SK-MEL-5 (cell line): ENCODE results near the gene INTS3. TPM values are rescaled to one million over a fixed set of nuclear protein-coding genes. Genes with fewer than 3 reads are reported as not detected.
A peak's percentile ranks its signal among the peaks of the same experiment; 100 is the strongest.

Source experiments
- DNase-seq: peaks from one replicate; pipeline ENCODE4 v3.0.0-alpha.2; 2016; ENCODE audit warnings: low read depth, low spot score
- in situ Hi-C: cut with HindIII; loops from 2 replicates; pipeline ENCODE4 v1.10.0; 2016; ENCODE audit warnings: low sequenced_read_pairs, high pct_unique_total_duplicates, low pct_unique_long_range_greater_than_20kb
- total RNA-seq: library from RNA; depleted of rRNA; stranded (reverse); fragments of >200 nt; shearing (Covaris generic); gene quantifications from 2 replicates; pipeline ENCODE4 v1.2.3, GENCODE V29; 2014

The INTS3 gene
- total RNA-seq, 1 experiment from 2014 or later: 63.2 TPM

GRCh38 chr1:153799016-153799415 is 71.2 kb downstream of the INTS3 start:
- no peak for DNase-seq
- in situ Hi-C loops: no loop called here

DNA sequence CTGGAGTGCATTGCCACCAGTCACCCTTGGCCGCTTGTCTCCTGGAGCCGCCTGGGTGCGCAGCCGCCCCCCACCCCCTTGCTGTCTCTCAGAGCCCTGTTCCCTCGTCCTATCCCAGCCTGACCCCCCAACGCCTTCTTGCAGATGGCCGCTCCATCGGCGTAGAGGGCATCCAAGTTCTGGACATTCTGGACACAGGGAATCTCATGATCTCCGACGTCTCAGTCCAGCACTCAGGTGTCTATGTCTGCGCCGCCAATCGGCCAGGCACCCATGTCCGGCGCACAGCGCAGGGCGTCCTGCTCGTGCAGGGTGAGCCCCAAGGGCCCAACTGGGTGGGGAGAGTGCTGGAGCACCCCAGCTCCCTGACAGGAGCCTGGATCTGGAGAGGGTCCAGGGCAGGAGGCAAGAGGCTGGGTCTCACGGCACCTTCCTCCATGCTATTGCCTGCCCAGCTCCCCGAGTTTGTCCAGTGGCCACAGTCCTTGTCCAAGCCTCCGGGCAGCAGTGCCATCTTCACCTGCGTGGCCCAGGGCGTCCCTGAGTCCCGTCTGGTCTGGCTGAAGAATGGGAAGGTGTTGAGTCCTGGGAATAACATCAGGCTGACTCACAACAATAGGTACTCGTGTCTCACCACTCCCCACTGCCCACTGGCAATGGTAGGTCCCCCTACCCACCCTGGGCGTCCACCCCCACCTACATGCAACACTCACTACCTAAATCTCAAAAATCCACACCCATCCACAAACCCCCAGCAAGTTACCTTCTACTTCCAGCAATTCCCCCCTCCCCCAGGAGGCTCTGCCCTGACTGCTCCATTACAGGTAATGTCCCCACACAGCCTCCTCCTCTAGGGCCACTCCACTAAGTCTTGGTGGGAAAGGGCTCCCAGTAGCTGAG is 72.0 kb downstream of the INTS3 start:
- DNase-seq: no peak
- in situ Hi-C loops: loop anchor here (25.0 kb wide), 2 partner anchors 112 to 187 kb away; partner anchors contain the start of genes GATAD2B, JTB, RAB13 and RPS27

DNA sequence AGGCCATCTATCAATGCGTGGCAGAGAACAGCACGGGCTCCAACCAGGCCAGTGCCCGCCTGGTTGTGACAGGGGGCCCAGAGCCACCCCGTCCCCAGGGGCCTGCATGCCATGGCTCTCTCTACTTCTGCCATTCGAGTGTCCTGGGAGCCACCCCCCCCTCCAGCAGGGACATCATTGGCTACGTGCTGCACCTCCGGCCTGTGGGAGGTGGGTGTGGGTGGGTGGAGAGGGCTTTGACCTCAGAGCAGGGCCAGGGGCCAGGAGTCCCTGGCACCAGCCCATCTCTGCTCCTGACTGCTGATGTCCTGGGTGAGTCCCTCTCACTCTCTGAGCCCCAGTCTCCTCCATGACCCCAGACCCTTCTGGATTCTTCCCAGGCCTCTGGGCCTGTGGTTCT is 72.7 kb downstream of the INTS3 start:
- DNase-seq: no peak
- in situ Hi-C loops: loop anchor here (25.0 kb wide), 2 partner anchors 112 to 187 kb away; partner anchors contain the start of genes GATAD2B, JTB, RAB13 and RPS27

- in situ Hi-C loops: loop anchor here (25.0 kb wide), 2 partner anchors 111 to 186 kb away; partner anchors contain the start of genes GATAD2B, JTB, RAB13 and RPS27
- no peak for DNase-seq
Observed at GRCh38 chr1:153801028-153801625, 73.3 kb downstream of the INTS3 start.

DNA sequence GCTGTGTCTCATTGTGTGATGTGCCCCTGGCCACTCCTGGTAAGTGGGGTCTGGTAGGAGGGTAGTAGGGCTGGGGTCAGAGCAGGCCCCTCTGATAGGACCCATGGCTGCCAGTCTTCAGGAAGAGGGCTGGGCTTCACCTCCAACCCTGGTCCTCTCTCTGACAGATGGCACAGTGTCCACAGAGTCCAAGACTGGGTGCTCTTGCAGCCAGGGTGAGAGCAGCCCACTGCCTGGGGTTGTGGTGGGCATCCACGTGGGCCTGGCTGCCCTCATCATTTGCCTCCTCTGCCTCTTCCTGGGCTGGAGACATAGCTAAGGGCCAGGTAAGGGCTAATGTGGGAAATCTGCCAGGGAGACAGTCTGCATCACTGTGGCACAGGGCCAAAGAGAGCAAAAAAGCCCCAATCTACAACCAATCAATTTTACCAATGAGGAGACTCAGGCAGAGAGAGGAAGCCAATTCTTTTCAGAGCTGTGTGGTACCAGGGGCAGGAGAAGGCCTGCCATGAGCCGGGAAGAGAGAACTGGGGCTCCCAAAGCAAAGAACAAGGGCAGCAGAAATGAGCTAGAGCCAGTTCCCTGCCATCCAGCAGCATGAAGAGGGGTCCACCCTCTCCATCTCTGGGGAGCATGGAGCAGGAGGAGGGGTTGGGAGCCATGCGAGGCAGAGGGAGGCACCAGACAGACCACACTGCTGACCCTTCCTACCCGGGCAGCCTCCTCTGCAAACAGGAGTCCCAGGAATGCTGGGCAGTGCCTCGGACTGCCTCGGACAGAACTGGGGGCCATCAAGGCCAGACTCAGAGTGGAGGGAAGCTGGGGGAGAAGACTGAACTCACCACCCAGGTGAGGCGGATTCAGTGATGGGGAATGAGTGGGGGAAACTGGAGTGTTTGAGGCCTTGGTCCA is 74.2 kb downstream of the INTS3 start:
- no peak for DNase-seq
- in situ Hi-C loops: loop anchor here (25.0 kb wide), 2 partner anchors 110 to 185 kb away; partner anchors contain the start of genes GATAD2B, JTB, RAB13 and RPS27

DNA sequence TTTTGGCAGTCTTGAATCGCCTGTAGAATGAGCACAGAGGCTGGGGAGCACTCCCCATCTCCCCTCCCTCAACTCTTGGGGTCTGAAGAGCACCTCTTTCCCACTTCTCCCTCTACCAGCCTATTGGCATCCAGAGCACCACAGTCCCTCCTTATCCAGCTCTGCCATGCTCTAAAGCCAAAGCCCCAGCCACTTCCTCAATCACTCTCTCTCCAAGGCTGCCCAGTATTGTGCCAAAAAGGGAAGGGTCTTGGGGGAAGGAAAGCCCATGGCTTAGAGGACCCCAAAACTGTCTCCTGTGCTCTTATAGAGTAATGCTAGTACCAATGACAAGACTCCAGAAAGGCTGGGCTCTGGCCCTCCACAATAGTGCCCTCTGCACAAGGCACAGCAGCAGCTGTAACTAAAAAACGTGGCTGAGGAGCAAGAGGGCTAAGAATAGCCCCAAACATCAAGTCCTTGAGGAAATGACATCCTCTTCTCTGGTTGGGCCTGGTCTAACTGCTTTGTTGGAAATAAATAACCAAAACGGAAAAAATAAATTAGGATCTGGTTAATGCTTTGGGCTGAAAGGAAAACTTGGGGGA is 75.7 kb downstream of the INTS3 start:
- DNase-seq: no peak
- in situ Hi-C loops: loop anchor here (25.0 kb wide), 2 partner anchors 109 to 184 kb away; partner anchors contain the start of genes GATAD2B, JTB, RAB13 and RPS27

- in situ Hi-C loops: loop anchor here (25.0 kb wide), 2 partner anchors 108 to 183 kb away; partner anchors contain the start of genes GATAD2B, JTB, RAB13 and RPS27
- no peak for DNase-seq
Observed at GRCh38 chr1:153804112-153804511, 76.3 kb downstream of the INTS3 start.

GRCh38 chr1:153805042-153805745 is 77.3 kb downstream of the INTS3 start:
- in situ Hi-C loops: loop anchor here (25.0 kb wide), 2 partner anchors 107 to 182 kb away; partner anchors contain the start of genes GATAD2B, JTB, RAB13 and RPS27
- peak; percentile 38 for DNase-seq

DNA sequence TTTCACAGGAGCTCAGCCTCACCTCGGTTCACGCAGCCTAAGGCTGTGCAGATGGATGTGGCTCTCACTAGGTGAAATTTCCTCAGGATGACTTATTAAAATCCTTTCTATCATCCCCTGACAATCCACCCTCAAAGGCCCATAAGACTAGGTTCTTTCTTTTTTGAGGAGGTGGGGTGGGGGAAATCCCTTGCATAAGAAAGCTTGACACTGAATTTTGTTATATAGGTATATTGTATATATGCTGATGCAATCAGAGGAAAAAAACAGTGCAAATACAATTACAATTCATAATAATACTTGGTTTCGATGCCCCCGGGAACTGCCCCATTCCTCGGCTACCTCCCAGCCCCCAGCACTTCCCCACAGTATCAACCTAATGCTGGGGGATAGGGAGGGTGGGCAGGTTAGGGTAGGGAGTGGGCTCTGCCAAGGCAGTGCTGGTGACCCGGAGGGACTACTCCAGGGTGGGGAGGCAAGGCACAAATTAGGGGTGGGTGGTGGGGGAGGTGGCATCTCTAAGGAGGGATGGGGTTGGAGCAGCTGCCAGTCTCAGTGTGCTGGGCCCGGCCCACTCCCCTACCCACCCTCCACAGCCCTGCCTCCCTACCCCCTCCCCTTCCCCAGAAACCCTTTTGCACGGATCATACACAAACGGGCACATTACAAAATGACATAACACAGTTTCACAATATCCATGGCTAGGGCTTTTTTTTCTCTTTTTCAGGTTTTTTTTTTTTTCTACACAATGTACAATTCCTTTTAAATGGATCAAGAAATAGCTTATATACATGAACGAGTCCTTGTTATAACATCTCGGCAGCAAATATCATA is 78.3 kb downstream of the INTS3 start:
- DNase-seq: no peak
- in situ Hi-C loops: loop anchor here (25.0 kb wide), 2 partner anchors 106 to 181 kb away; partner anchors contain the start of genes GATAD2B, JTB, RAB13 and RPS27

DNA sequence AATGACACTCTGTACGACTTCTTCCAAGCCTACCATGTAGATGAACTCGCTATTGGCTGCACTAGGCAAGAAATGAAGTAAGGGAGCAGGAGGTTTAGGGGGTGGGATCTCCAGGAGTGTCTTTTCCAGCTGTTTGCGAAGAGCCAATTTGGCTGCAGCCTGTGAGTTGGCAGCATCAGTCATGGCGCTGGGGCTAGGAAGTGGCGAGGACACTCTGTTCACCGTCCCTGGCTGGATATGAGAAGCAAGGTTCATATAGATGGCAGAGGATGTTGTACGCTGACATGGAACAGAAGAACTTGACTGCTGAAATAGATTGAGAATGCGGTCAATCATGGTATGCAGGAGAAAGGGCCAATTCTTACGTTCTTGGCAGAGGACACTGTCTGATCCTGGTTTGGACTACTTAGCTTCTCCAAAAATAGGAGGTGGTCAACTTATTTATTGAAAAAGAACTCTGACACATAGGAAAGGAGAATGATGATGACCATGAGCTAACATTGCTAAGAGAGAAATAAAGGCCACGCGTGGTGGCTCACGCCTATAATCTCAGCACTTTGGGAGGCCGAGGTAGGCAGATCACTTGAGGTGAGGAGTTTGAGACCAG is 88.5 kb downstream of the INTS3 start:
- in situ Hi-C loops: loop anchor here (25.0 kb wide), 2 partner anchors 96 to 171 kb away; partner anchors contain the start of genes GATAD2B, JTB, RAB13 and RPS27
- DNase-seq: no peak

- DNase-seq: peak; percentile 28
- in situ Hi-C loops: loop anchor here (25.0 kb wide), 2 partner anchors 93 to 168 kb away; partner anchors contain the start of genes GATAD2B, JTB, RAB13 and RPS27
Observed at GRCh38 chr1:153818876-153819275, 91.0 kb downstream of the INTS3 start.
